NCI-H1092 (cell line): Measurements from ENCODE around the gene CACHD1.

Source experiments
- DNase-seq: peaks from one replicate; lab custom pipeline; 2025; lab: John Stamatoyannopoulos, UW

The CACHD1 gene

DNA sequence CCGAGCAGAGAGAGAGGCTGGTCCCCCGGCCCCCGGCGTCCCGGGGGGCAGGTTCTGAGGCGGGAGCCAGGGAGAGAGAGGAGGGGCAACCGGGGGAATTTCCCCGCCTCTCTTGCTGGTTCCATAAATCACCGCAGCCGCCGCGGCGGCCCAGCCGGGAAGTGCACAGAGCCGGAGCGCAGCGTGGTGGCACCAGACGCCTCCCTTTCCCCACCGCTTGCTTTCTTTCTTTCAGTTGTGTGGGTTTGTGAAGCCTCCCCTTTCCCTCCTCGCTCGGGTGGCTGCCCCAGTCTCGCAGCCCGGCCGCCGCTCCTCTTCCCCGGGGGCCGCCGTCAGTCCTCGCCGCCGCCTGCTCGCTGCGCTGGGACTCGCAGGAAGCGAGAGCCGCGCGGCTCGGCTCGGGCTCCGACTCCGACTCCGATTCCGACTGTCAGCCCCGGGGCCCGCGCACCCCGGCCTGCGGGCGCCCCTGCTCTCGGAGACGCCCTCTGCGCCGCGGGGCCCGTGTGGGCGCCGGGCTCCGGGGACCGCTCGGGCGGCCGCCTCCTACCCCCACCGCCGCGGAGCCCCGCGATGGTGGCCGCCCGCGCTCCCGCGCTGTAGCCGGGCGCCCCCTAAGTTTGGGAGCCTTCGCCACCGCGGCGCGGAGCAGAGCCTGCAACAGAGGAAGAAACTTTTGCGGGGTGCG, at the start of gene CACHD1:
Gene CACHD1 (plus strand): TSS at position 153 of the 688 bp plus-strand sequence. CDS start 616 bp downstream, outside the sequence.
- DNase-seq = peak; percentile 36

DNA sequence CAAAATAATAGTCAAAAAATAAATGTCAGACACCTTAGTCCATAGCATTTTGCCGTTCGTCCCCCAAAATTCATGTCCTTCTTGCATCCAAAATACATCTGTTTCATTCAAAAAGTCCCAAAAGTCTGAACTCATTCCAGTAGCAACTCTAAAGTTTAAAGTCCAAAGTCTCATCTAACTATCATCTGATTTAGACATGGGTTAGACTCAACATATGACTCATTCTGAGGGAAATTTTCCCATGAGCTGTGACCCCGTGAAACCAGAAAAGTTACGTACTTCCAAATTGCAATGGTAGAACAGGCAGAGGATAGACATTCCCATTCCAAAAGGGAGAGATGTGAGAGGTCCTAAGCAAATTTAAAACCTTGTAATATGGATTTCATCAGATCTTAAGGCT, 48.6 kb upstream of the CACHD1 start:
- no peak for DNase-seq

DNA sequence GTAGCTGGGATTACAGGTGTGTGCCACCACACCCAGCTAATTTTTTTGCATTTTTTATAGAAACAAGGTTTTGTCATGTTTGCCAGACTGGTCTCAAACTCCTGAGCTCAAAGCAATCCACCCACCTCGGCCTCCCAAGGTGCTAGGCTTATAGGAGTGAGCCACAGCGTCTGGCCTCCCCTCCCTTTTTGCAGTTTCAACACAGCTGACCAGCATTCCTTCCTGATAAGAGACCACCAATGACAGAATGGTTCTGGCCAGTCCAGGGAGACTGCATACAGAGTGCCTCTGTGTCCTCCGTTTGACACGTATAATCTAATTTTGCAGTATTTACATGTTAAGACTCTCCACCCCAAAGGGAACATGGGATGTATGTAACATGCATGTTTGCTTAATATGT, 46.4 kb upstream of the CACHD1 start:
- DNase-seq = no peak

DNA sequence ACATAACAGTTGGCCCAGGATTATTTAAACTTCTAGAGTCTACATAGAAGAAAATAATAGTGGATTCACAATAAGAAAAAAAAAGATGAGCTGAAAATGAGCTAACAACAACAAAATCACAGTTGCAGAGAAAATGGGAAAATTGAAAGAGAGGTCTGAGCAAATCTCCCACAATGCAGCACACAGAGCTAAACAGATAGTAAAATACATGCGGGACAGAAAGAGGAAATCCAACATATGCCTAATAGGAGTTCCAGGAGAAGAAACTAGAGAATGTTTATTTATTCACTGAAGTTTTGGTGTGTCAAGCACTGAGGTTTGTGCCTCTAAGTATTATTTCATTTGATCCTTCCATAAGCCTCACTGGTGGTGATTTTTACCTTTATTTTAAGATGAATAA, 45.5 kb upstream of the CACHD1 start:
- no peak for DNase-seq

DNA sequence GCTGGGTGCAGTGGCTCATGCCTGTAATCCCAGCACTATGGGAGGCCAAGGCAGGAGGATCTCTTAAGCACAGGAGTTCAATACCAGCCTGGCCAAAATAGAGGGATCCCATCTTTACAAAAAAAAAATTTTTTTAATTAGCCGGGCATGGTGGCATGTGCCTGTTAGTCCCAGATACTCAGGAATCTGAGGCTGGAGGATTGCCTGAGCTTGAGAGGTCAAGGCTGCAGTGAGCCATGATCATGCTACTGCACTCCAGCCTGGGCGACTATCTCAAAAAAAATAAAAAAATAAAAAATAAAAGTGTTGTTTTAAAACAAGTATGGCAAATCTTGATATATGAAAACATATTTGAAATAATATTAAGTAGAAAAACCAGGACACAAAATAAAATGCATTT, 44.4 kb upstream of the CACHD1 start:
- DNase-seq = no peak

DNA sequence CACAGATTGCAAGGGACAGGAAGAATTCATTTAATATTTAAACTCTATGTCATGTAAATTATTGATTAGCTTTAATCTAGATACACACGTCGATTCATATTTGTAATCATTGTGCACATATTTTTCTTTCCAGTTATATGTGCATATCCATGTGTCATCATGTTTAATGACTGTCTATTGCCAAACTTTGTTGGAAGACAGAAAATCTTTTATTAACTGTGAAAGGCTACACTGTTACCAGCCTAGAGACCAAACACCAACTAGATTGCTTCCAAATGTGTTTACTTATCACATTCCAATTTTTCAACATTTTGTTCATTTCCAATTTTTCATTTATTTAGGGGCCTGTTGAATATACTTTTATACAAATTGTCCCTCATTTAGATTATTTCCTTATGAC, 43.2 kb upstream of the CACHD1 start:
- DNase-seq = no peak

DNA sequence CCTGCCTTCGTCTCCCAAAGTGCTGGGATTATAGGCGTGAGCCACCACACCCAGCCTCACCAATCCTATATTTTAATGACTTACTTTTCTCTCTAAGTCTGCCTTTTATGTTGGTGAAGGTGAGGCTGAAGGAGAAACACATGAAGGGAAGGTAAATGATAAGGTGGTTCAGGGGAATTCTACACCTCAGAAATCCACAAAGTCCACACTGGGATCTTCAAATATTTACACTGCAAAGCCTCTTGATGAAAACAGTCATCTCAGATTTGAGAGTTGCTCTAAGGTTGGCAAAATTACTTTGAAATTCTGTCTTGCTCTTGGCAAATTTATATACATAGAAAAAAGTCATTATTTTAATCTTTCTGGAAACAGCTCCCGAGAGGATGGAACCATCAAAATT, 42.0 kb upstream of the CACHD1 start:
- DNase-seq = no peak

DNA sequence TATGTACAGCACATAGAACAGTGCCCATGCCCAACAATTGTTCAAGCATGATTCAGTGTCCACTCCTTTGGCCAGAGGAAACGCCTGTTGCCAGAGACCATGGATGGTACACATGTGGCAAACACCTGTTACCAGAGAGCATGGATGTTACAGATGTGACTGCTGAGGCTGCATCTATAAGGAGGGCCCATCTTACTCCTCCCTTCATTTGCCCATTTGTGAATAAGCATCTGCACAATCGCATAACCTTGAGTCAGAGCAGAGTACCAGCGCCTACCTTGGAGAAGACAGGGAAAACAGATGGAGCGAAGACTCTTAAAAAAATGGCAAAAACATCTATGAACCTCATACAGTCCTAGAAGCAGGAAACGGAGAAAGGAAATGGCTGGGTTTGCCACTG, 36.6 kb upstream of the CACHD1 start:
- no peak for DNase-seq

DNA sequence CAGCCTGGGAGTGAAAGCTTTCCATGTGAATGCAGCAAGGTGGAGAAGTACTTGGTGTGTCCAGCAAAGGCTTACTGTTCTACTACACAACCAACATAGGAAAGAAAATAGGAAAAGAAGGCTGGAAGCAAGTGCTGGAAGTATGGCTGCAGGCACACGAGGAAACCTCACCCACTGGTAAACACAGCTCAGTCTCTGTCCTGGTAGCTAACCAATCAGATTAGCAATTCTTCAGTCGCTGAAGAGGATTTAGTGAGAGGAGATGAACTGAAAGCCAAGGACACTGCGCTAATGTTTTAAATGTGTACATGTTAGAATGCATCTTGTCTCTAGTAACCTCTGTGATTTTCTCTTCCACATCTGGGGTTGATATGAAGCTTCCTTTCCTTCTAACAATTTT, 36.2 kb upstream of the CACHD1 start:
- no peak for DNase-seq

DNA sequence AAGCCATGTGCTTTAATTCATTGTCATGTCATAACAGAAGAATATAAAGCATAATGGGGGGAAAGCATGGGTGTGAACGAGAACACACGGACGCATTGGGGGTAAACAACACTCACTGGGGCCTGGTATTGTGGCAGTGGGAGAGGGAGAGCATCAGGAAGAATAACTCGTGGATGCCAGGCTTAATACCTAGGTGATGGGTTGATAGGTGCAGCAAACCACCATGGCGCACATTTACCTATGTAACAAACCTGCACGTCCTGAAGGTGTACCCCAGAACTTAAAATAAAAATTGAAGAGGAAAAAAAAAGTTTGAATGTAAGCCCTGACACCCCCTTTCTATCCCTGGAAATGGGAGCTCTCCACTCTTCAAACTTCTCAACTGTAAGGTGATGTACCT, 34.9 kb upstream of the CACHD1 start:
- DNase-seq = no peak

DNA sequence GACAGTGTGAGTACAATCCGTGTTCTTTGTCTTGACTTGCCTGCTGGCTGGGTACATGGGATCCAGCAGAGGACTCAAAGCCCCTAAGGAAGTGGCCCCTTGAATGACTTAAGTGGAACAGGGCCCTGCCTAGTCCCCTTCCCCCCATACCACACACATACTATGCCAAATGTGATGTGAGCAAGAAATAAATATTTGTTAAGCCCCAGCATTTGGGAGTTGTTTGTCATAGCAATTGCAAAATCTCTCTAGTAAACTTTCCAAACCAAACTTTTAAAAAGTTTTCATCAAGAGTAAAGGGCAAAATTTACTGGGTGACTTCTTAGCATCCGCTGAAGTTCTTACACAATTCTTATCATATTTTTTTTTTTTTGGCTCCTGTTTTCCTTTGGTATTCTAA, 32.5 kb upstream of the CACHD1 start:
- no peak for DNase-seq

DNA sequence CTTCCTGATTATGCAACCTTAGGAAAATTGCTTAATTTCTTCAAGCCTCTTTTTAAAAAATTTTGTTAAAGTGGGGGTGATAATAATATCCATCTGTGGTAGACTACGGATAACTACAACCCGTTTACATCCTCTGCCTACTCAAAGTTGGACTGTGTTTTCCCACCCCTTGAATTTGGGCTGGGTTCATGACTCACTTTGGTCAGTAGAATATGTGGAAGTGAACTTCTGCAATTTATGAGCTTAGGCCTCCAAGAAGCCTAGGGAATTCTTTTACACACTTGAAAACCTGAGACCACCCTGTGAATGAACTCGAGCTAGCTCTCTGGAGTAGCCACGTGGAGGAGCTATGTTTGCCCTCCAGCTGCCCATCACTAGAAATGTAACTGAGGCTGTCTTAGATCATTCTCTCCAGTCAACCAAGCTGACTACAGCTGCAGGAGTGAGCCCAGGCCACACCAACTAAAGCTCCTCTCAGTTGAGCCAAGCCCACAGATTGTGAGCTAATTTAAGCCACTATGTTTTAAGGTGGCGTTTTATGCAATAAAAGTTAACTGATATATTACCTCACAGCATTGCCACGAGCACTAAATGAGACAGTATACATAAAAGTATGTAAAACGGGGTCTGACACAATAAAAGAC, 29.6 kb upstream of the CACHD1 start:
- DNase-seq = no peak

DNA sequence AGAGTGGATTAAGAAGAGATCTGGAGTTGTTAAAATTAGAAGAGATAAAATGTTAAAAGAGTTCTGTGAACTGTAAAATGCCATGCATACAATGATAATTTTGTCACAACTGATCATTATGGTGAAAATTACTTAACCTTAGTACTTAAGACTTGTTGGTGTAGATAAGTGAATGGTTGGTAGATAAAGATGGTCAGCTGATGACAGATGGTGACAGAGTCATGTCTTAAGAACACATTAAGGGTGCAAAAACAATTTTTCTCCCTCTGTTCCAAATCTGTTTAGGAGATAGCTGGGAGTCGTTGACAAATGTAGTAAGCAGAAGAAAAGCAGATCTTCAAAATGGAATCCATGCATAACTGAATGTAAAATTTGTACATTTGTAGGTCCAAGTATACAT, 18.5 kb upstream of the CACHD1 start:
- DNase-seq = no peak

DNA sequence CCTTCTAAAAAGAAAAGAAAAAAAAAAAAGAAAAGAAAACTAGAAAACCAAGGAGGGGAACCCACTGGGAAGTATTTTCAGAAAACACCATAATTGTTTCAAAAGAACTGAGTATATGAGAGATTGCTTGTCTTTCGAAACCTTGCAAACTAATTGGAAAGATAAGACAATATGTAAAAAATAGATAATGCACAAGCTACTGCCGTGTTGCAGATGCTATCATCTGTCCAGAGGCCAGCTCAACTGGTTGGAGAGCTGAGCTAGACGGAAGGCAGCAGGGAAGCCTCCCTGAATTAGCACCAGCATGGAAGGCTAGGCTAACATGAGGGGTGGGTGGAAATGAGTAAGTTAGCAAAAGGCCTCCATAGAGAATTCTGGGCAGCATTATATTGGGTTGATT, 16.2 kb upstream of the CACHD1 start:
- no peak for DNase-seq

DNA sequence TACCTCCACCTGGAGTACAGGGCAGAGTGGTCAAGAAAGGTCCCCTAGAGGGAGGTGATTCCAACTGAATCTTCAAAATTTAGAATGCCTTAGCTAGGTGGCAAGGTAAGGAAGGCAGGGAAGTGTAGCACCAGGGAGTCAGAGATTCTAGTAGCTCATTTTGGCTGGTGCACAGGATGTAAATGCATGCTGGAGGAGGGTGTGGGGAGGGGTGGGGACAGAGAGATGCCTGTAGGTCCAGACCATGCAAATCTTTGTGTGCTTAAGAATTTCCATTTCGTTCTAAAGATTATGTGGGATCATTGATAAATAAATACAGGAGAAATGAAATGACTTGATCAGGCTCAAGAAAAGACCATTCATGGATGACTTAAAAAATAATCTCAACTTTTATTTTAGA, 11.0 kb upstream of the CACHD1 start:
- no peak for DNase-seq

DNA sequence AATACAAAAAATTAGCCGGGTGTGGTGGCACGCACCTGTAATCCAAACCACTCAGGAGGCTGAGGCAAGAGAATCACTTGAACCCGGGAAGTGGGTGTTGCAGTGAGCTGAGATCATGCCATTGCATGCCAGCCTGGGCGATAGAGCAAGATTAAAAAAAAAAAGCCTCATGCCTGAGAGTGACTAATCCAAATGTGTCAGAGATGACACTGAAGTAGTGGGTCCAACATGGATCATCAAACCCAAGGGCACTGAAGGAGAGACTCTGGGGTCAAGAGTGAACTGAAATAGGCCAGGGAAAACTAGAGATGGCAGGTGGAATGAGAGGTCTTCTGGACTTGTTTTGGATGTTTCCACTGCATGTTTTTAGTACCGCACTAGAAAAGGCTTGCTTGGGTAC, 10.2 kb upstream of the CACHD1 start:
- no peak for DNase-seq

DNA sequence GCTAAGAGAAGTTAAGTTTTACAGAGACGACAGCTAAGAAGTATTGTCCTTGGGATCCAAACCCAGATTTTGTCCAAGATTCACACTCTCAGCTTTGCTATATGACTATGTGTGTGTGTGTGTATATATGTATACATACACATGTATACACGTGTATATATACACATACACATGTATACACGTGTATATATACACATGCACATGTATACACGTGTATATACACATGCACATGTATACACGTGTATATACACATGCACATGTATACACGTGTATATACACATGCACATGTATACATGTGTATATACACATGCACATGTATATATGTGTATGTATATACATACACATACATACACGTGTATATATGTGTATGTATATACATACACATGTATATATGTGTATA, 3.9 kb upstream of the CACHD1 start:
- no peak for DNase-seq

DNA sequence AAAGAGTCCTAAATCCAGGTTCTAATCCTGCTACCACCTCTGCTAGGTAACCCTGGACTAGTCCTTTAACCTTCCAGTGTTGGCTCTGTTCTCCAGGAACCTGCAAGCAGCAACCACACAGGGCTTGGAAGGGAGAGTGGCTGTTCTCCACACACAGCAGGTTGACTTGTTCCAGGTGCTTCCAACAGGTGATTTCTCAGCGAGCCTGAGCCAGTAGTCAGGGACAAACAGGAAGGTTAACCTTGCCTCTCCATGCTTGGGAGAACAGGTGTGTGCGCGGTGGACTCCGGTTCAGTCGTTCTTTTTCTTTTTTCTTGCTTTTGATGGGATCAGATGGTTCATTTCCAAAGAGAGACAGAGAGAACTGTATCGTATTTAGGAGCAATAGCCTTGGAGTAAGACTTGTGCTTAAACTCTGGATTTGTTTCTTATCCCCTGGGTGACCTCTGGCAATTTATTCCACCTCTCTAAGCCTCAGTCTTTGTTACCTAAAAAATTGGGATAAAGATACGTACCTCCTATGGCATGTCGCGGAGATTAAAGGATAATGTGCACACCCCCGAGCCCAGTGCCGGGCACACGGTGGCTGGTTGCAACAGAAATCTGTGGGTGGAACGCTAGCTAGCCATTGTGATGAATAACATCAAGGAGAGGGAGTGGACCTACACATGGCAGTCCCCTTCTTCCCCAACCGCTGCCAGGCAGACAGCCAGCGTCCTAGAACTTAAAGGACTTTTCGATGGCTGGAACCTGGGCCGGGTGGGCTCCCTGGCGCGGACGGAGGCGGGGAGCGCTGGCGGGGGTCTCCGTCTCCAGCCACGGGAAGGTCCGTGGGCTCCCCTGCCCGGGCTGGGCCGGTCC, 583 bp upstream of the CACHD1 start:
- DNase-seq = no peak

DNA sequence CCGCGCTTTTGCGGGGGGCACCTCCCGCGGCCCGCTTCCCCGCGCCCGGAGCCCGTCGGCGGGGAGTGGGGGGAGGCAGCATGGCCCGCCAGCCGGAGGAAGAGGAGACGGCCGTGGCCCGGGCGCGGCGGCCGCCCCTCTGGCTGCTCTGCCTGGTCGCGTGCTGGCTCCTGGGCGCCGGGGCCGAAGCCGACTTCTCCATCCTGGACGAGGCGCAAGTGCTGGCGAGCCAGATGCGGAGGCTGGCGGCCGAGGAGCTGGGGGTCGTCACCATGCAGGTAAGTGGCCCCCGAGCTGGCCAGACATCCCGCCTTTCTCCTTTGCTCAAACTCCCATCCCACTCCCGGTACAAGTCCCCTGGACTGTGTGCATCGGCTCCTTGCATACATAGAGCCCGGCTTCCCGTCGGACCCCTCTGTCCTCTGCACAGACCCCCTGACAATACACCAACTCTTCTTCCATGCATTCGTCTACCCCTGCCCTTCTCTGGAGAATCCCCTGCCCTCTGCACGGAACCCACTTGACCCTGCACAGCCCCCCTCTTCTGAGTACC, 812 bp downstream of the CACHD1 start:
- DNase-seq = no peak

DNA sequence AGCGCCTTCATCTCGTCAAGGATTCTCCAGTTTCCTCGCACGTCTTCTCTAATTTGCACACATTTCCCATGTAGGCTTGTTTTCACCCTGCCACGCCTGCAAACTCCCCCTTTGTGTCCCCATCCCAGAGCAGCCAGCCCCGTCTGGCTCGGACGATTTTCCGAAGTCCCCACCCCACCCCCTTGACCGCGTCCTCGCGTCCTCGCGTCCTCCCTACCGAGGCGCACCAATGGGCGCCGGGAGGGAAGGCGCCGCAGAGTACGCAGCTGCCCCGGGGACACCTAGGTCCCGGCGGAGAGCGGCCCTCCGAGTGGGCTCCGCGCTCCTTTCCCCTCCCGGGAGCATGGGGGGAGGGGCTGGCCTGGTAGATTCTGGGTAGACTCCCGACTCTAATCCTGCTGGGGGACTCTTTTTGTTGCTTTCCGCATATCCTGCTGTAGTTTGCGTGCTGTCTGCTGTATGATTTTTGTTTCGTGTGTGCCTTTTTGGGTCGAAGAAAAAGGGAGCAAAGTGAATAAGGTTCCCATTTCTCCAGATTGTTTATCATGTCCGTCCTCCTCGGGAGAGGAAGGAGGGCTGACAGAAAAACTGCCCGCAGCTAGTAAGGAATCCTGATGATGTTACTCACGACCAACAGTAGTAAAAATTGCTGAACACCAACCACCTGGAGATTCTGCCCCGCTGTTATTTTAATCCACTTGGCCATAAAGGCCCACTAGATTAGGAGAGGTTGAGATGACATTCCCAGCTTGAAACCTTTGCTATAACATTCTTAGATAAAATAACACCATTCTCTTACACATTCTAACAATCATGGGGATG, 1.5 kb downstream of the CACHD1 start:
- no peak for DNase-seq

DNA sequence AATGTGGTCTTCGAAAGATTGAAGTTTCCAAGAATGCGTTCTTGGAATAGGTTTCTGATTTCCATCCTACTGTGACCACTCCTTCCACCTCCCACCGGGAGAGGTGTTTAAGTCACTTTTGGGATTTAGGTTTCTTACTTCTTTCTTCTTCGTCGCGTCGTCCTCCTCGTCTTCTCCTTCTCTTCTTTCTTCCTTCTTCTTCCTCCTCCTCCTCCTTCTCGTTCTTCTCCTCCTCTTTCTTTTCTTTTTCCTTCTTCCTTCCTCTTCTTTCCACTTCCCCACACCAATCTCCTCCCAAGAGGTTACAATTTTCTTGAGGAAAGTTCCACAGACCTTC, 2.1 kb downstream of the CACHD1 start:
- DNase-seq = no peak

DNA sequence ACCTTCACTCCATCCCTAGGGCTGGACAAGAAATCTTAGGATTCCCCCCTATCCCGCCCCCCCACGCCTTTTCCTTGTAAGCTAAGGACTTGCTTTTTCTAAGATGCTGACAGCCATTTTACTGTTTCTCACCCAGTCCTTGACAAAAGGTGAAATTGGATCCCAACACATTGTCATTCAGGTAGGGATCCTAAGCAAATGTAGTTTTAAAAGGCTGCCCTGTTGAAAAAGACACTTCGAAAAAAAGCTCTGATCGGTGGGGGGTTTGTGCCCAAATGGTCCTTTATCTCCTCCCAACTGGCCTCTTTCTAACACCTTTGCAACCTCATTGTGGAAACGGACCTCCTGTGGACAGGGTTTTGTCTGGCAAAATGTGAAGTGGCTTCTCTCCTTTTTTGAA, 2.9 kb downstream of the CACHD1 start:
- no peak for DNase-seq
